ENCODE data around the gene ANO2.

ANO2 gene

GRCh38 chr12:5746036-5746908 lies 198.8 kb downstream of the ANO2 start:
- TF ChIP-seq POLR2AphosphoS5 (IDR thresholded peaks at IDR 0.05; ENCODE audit: low read depth, low read length) (no peak), TAF1 (IDR thresholded peaks at IDR 0.05; ENCODE audit: borderline replicate concordance, insufficient read depth, low read length) (no peak), REST (IDR thresholded peaks at IDR 0.05; ENCODE audit: insufficient read depth in 1 of 2, low read depth in 2 of 2, low read length in 2 of 2) (no peak), SIN3A (IDR thresholded peaks at IDR 0.05; ENCODE audit: borderline replicate concordance, insufficient read depth, low read length) (no peak), FOXP2 (optimal IDR thresholded peaks at IDR 0.05; ENCODE audit: borderline replicate concordance, extremely low read depth, extremely low read length, insufficient read depth) (no peak)

GRCh38 chr12:5745251-5745888 lies 199.7 kb downstream of the ANO2 start:
- TF ChIP-seq REST (IDR thresholded peaks at IDR 0.05; ENCODE audit: insufficient read depth in 1 of 2, low read depth in 2 of 2, low read length in 2 of 2) (no peak), TAF1 (IDR thresholded peaks at IDR 0.05; ENCODE audit: borderline replicate concordance, insufficient read depth, low read length) (no peak), FOXP2 (optimal IDR thresholded peaks at IDR 0.05; ENCODE audit: borderline replicate concordance, extremely low read depth, extremely low read length, insufficient read depth) (no peak), SIN3A (IDR thresholded peaks at IDR 0.05; ENCODE audit: borderline replicate concordance, insufficient read depth, low read length) (no peak), POLR2AphosphoS5 (IDR thresholded peaks at IDR 0.05; ENCODE audit: low read depth, low read length) (no peak)

GRCh38 chr12:5742258-5742657 lies 202.8 kb downstream of the ANO2 start:
- TF ChIP-seq REST (IDR thresholded peaks at IDR 0.05; ENCODE audit: insufficient read depth in 1 of 2, low read depth in 2 of 2, low read length in 2 of 2) (no peak), SIN3A (IDR thresholded peaks at IDR 0.05; ENCODE audit: borderline replicate concordance, insufficient read depth, low read length) (no peak), POLR2AphosphoS5 (IDR thresholded peaks at IDR 0.05; ENCODE audit: low read depth, low read length) (no peak), FOXP2 (optimal IDR thresholded peaks at IDR 0.05; ENCODE audit: borderline replicate concordance, extremely low read depth, extremely low read length, insufficient read depth) (no peak), TAF1 (IDR thresholded peaks at IDR 0.05; ENCODE audit: borderline replicate concordance, insufficient read depth, low read length) (no peak)

GRCh38 chr12:5739917-5740316 lies 205.1 kb downstream of the ANO2 start:
- no peak for TF ChIP-seq REST (IDR thresholded peaks at IDR 0.05; ENCODE audit: insufficient read depth in 1 of 2, low read depth in 2 of 2, low read length in 2 of 2)
- TF ChIP-seq TAF1 (IDR thresholded peaks at IDR 0.05; ENCODE audit: borderline replicate concordance, insufficient read depth, low read length) = no peak
- TF ChIP-seq SIN3A (IDR thresholded peaks at IDR 0.05; ENCODE audit: borderline replicate concordance, insufficient read depth, low read length) = no peak
- TF ChIP-seq POLR2AphosphoS5 (IDR thresholded peaks at IDR 0.05; ENCODE audit: low read depth, low read length) = no peak
